GM23338 (cell line): ENCODE measurements around the gene PLEKHG4B. TPM values are rescaled to one million over a fixed set of nuclear protein-coding genes. Genes with fewer than 3 reads are reported as not detected.

Experiments used
- ATAC-seq: fragments of 200-7000 bp; cut with Tn5 transposase; 3 replicates; pipeline ENCODE4 v1.9.1; 2020
- DNase-seq: peaks from one replicate; pipeline ENCODE4 v3.0.0-alpha.2; 2015; ENCODE audit warnings: low spot score
- H2AFZ ChIP-seq: fragments of 200-600 bp; sonication (generic); 2 replicates; pipeline ENCODE4 v1.8.0; 2016; ENCODE audit warnings: antibody characterized with exemption, mild to moderate bottlenecking, moderate library complexity
- H3F3A ChIP-seq: fragments of 200-600 bp; sonication (generic); replicated peaks from 2 replicates; pipeline ENCODE4 v1.8.0; 2017; ENCODE audit warnings: antibody characterized with exemption, mixed run types, low read depth
- H3K27ac ChIP-seq: fragments of 200-600 bp; sonication (generic); 2 replicates; pipeline ENCODE4 v1.6.1; 2016; ENCODE audit warnings: low read depth
- H3K27me3 ChIP-seq: fragments of 200-600 bp; sonication (generic); 2 replicates; pipeline ENCODE4 v1.8.0; 2016; ENCODE audit warnings: mild to moderate bottlenecking, mixed run types, moderate library complexity; ENCODE audit not compliant: insufficient read depth
- H3K36me3 ChIP-seq: fragments of 200-600 bp; sonication (generic); 2 replicates; pipeline ENCODE4 v1.8.0; 2016; ENCODE audit warnings: mild to moderate bottlenecking; ENCODE audit not compliant: insufficient read depth
- H3K4me1 ChIP-seq: fragments of 200-600 bp; sonication (generic); 2 replicates; pipeline ENCODE4 v1.8.0; 2016; ENCODE audit warnings: mild to moderate bottlenecking, moderate library complexity; ENCODE audit not compliant: insufficient read depth
- H3K4me2 ChIP-seq: fragments of 200-600 bp; sonication (generic); 2 replicates; pipeline ENCODE4 v1.7.1; 2017; ENCODE audit warnings: mixed run types
- H3K4me3 ChIP-seq: fragments of 200-600 bp; sonication (generic); 2 replicates; pipeline ENCODE4 v1.6.1; 2016; ENCODE audit warnings: mixed run types
- H3K79me2 ChIP-seq: fragments of 200-600 bp; sonication (generic); replicated peaks from 2 replicates; pipeline ENCODE4 v1.8.0; 2017; ENCODE audit warnings: mild to moderate bottlenecking; ENCODE audit not compliant: insufficient read depth
- H3K9me2 ChIP-seq: fragments of 200-600 bp; sonication (generic); 2 replicates; pipeline ENCODE4 v1.8.0; 2017; ENCODE audit not compliant: insufficient read depth
- H4K20me1 ChIP-seq: fragments of 200-600 bp; sonication (generic); replicated peaks from 2 replicates; pipeline ENCODE4 v1.8.0; 2017; ENCODE audit warnings: mild to moderate bottlenecking; ENCODE audit not compliant: insufficient read depth
- H3K27ac Mint-ChIP-seq: 2 replicates; pipeline ENCODE4 v1.8.0; 2020; ENCODE audit warnings: inconsistent platforms, mild to moderate bottlenecking, moderate library complexity, mixed read lengths
- H3K27me3 Mint-ChIP-seq: 3 replicates; pipeline ENCODE4 v1.8.0; 2022; ENCODE audit warnings: low read depth, mild to moderate bottlenecking, moderate library complexity, mixed read lengths, inconsistent platforms; ENCODE audit not compliant: insufficient read depth, poor library complexity
- H3K36me3 Mint-ChIP-seq: 3 replicates; pipeline ENCODE4 v1.8.0; 2021; ENCODE audit warnings: low read depth, mild to moderate bottlenecking, inconsistent platforms, moderate library complexity, mixed read lengths
- H3K4me1 Mint-ChIP-seq: 3 replicates; pipeline ENCODE4 v1.8.0; 2020; ENCODE audit warnings: mild to moderate bottlenecking, inconsistent platforms, mixed read lengths
- H3K4me3 Mint-ChIP-seq: 3 replicates; pipeline ENCODE4 v1.8.0; 2021; ENCODE audit warnings: moderate library complexity, mild to moderate bottlenecking, inconsistent platforms, mixed read lengths
- H3K9me3 Mint-ChIP-seq: 3 replicates; pipeline ENCODE4 v1.8.0; 2020; ENCODE audit warnings: moderate library complexity, mild to moderate bottlenecking, inconsistent platforms, mixed read lengths
- CREB1 ChIP-seq: fragments of 250-450 bp; sonication (Bioruptor Pico); IDR thresholded peaks from 2 replicates; pipeline ENCODE4 v1.5.0; 2020; ENCODE audit warnings: low read depth, mild to moderate bottlenecking, moderate library complexity
- CTCF ChIP-seq, 2 experiments: fragments of 200-600 bp in 1 of 2; sonication (generic) in 1 of 2; conservative IDR thresholded peaks; 2 replicates each; pipeline versions ENCODE4 v1.5.1 to v1.6.1; 2016 to 2017; ENCODE audit warnings: antibody characterized with exemption in 2 of 2, low read depth in 2 of 2, mild to moderate bottlenecking in 2 of 2, moderate library complexity in 1 of 2
- EZH2 ChIP-seq: fragments of 200-600 bp; sonication (generic); IDR thresholded peaks from one replicate; pipeline ENCODE4 v1.8.0; 2017; ENCODE audit warnings: antibody characterized with exemption, mild to moderate bottlenecking, low read depth; ENCODE audit not compliant: unreplicated experiment
- EZH2phosphoT487 ChIP-seq: fragments of 200-600 bp; sonication (generic); IDR thresholded peaks from one replicate; pipeline ENCODE4 v1.8.1; 2018; ENCODE audit warnings: antibody characterized with exemption; ENCODE audit not compliant: unreplicated experiment
- JUNB ChIP-seq: IDR thresholded peaks from one replicate; pipeline ENCODE4 v1.6.1; 2016; ENCODE audit warnings: antibody characterized with exemption; ENCODE audit not compliant: unreplicated experiment
- NANOG ChIP-seq: IDR thresholded peaks from 2 replicates; pipeline ENCODE4 v1.6.1; 2016; ENCODE audit warnings: antibody characterized with exemption, borderline replicate concordance
- POLR2AphosphoS5 ChIP-seq: IDR thresholded peaks from 2 replicates; pipeline ENCODE4 v1.6.1; 2016; ENCODE audit warnings: antibody characterized with exemption, low read depth
- REST ChIP-seq: IDR thresholded peaks from one replicate; pipeline ENCODE4 v1.6.1; 2018; ENCODE audit warnings: antibody characterized with exemption; ENCODE audit not compliant: unreplicated experiment
- STAT1 ChIP-seq: IDR thresholded peaks from one replicate; pipeline ENCODE4 v1.6.1; 2016; ENCODE audit warnings: antibody characterized with exemption; ENCODE audit not compliant: unreplicated experiment
- ZNF114 ChIP-seq: fragments of 250-450 bp; sonication (Bioruptor Pico); IDR thresholded peaks from 2 replicates; pipeline ENCODE4 v1.5.0; 2020; ENCODE audit warnings: mild to moderate bottlenecking, moderate library complexity
- ZNF462 ChIP-seq: fragments of 250-450 bp; sonication (Bioruptor Pico); IDR thresholded peaks from 2 replicates; pipeline ENCODE4 v1.5.0; 2020; ENCODE audit warnings: mild to moderate bottlenecking, moderate library complexity
- polyA plus RNA-seq: library from polyadenylated mRNA; unstranded; fragments of >200 nt; fragmentation: Nextera tagmentation; extraction: Ambion mirVana; gene quantifications from 2 replicates; pipeline ENCODE4 v1.2.1, GENCODE V29; 2016
- total RNA-seq: library from RNA; depleted of rRNA; stranded (reverse); fragments of >200 nt; shearing (Covaris generic); gene quantifications from 2 replicates; pipeline ENCODE4 v1.2.3, GENCODE V29; 2014

Gene PLEKHG4B
- total and polyA plus RNA-seq, 2 experiments from 2014 or later, result 33.5 to 54.8 TPM

GRCh38 chr5:155651-156410 lies 63.9 kb downstream of the PLEKHG4B start:
- no peaks in the 10 kb centered on the region for H3K9me3 Mint-ChIP-seq
- H3K4me3 ChIP-seq, result no peak overlapping the region
- H3K4me1 ChIP-seq, result no peaks in the 10 kb centered on the region
- H2AFZ ChIP-seq, result no peak overlapping the region
- H3F3A ChIP-seq, result no peaks in the 10 kb centered on the region
- H3K36me3 ChIP-seq, result peaks cover 28% of the 10 kb centered on the region; the same call in 1 of the 2 replicates
- no peak overlapping the region for H3K4me3 Mint-ChIP-seq
- DNase-seq, result no peak
- peaks cover 71% of the 10 kb centered on the region for H3K36me3 Mint-ChIP-seq
- peaks cover 18% of the 10 kb centered on the region for H3K4me1 Mint-ChIP-seq
- ATAC-seq, result no peak
- no peak for TF ChIP-seq ZNF462
- no peak for TF ChIP-seq CTCF (conservative IDR thresholded peaks at IDR 0.05; ENCODE audit: low read depth in 2 of 2)
- TF ChIP-seq EZH2, result no peak
- TF ChIP-seq STAT1, result no peak
- TF ChIP-seq CREB1 (CRISPR knock-in tag), result no peak
- no peak for TF ChIP-seq NANOG
- TF ChIP-seq JUNB, result no peak
- no peak for TF ChIP-seq ZNF114 (CRISPR knock-in tag)
- TF ChIP-seq EZH2phosphoT487, result no peak
- no peak for TF ChIP-seq REST
- TF ChIP-seq POLR2AphosphoS5, result no peak
- 0 out of 2 replicates have a peak overlapping the region, but pooled peaks have one; percentile 6 for H3K27ac Mint-ChIP-seq
- peaks cover 16% of the 10 kb centered on the region for H3K27me3 Mint-ChIP-seq
- H3K4me2 ChIP-seq, result no peak overlapping the region
- no peaks in the 10 kb centered on the region for H3K27me3 ChIP-seq
- no peaks in the 10 kb centered on the region for H3K9me2 ChIP-seq
- H3K27ac ChIP-seq, result no peak overlapping the region
- H4K20me1 ChIP-seq, result peaks cover 9% of the 10 kb centered on the region
- H3K79me2 ChIP-seq, result no peaks in the 10 kb centered on the region
